Stomach smooth muscle (tissue), 2 donors: Measurements from ENCODE around the gene WWC1.

ENCODE experiments used
- H3K27ac ChIP-seq: one replicate; pipeline ENCODE4 v1.7.0; 2013; ENCODE audit warnings: mild to moderate bottlenecking, low read length, inconsistent platforms
- H3K27me3 ChIP-seq, 2 donors: one replicate each; pipeline ENCODE4 v1.7.0; 2013; ENCODE audit warnings: low read length in 2 of 2; ENCODE audit not compliant: insufficient read depth in 2 of 2, control insufficient read depth in 1 of 2
- H3K36me3 ChIP-seq, 2 donors: one replicate each; pipeline ENCODE4 v1.7.0; 2013; ENCODE audit warnings: low read length in 2 of 2; ENCODE audit not compliant: control insufficient read depth in 2 of 2, insufficient read depth in 2 of 2
- H3K4me1 ChIP-seq: one replicate; pipeline ENCODE4 v1.7.0; 2013; ENCODE audit warnings: low read length; ENCODE audit not compliant: control insufficient read depth, insufficient read depth
- H3K4me3 ChIP-seq, 2 donors: one replicate each; pipeline ENCODE4 v1.7.0; 2013; ENCODE audit warnings: low read length in 2 of 2
- H3K9ac ChIP-seq, 2 donors: one replicate each; pipeline ENCODE4 v1.7.0; 2013; ENCODE audit warnings: low read length in 2 of 2, mild to moderate bottlenecking in 1 of 2
- H3K9me3 ChIP-seq, 2 donors: one replicate each; pipeline ENCODE4 v1.7.0; 2013; ENCODE audit warnings: low read length in 2 of 2; ENCODE audit not compliant: control insufficient read depth in 2 of 2
- donor health status: healthy.
- donor health status: Pancreatic carcinoma.

Gene WWC1

GRCh38 chr5:168353216-168353957 is 61.9 kb downstream of the WWC1 start:
- H3K4me1 ChIP-seq = no peaks in the 10 kb centered on the region
- H3K9ac ChIP-seq = no peak overlapping the region
- no peak overlapping the region for H3K27ac ChIP-seq

GRCh38 chr5:168354397-168354796 is 63.0 kb downstream of the WWC1 start:
- no peaks in the 10 kb centered on the region for H3K4me1 ChIP-seq

More at GRCh38 chr5:168353216-168353957, 61.9 kb downstream of the WWC1 start:
- Histone ChIP-seq H3K27me3 (no peaks in the 10 kb centered on the region), H3K36me3 (no peaks in the 10 kb centered on the region), H3K4me3 (no peak overlapping the region), H3K9me3 (no peaks in the 10 kb centered on the region)

GRCh38 chr5:168356171-168356570 is 64.7 kb downstream of the WWC1 start:
- Histone ChIP-seq H3K9me3 (no peaks in the 10 kb centered on the region), H3K27ac (no peak overlapping the region), H3K27me3 (peaks cover 0 to 2% of the 10 kb centered on the region in 2 donors), H3K9ac (no peak overlapping the region), H3K36me3 (no peaks in the 10 kb centered on the region), H3K4me3 (no peak overlapping the region), H3K4me1 (no peaks in the 10 kb centered on the region)

More at GRCh38 chr5:168354397-168354796, 63.0 kb downstream of the WWC1 start:
- Histone ChIP-seq H3K9me3 (no peaks in the 10 kb centered on the region), H3K27me3 (no peaks in the 10 kb centered on the region), H3K4me3 (no peak overlapping the region), H3K27ac (no peak overlapping the region), H3K36me3 (no peaks in the 10 kb centered on the region), H3K9ac (no peak overlapping the region)

GRCh38 chr5:168356592-168356991 is 65.1 kb downstream of the WWC1 start:
- Histone ChIP-seq H3K27ac (no peak overlapping the region), H3K4me1 (no peaks in the 10 kb centered on the region), H3K4me3 (no peak overlapping the region), H3K9ac (no peak overlapping the region), H3K27me3 (peaks cover 0 to 2% of the 10 kb centered on the region in 2 donors), H3K36me3 (no peaks in the 10 kb centered on the region), H3K9me3 (no peaks in the 10 kb centered on the region)

GRCh38 chr5:168357876-168358275 is 66.4 kb downstream of the WWC1 start:
- Histone ChIP-seq H3K9ac (no peak overlapping the region), H3K4me1 (no peaks in the 10 kb centered on the region), H3K27me3 (peaks cover 0 to 2% of the 10 kb centered on the region in 2 donors), H3K4me3 (no peak overlapping the region), H3K36me3 (no peaks in the 10 kb centered on the region), H3K9me3 (no peaks in the 10 kb centered on the region), H3K27ac (no peak overlapping the region)

- H3K9me3 ChIP-seq = no peaks in the 10 kb centered on the region
- no peaks in the 10 kb centered on the region for H3K4me1 ChIP-seq
- H3K27me3 ChIP-seq = peaks cover 0 to 2% of the 10 kb centered on the region in 2 donors
- H3K4me3 ChIP-seq = no peak overlapping the region
- no peak overlapping the region for H3K27ac ChIP-seq
- H3K9ac ChIP-seq = no peak overlapping the region
- no peaks in the 10 kb centered on the region for H3K36me3 ChIP-seq
These were observed 68.5 kb downstream of the WWC1 start for GRCh38 chr5:168359820-168360460.

GRCh38 chr5:168360521-168361285 is 69.3 kb downstream of the WWC1 start:
- Histone ChIP-seq H3K4me1 (no peaks in the 10 kb centered on the region), H3K9ac (no peak overlapping the region), H3K27ac (no peak overlapping the region), H3K4me3 (no peak overlapping the region), H3K9me3 (no peaks in the 10 kb centered on the region), H3K27me3 (peaks cover 0 to 2% of the 10 kb centered on the region in 2 donors), H3K36me3 (no peaks in the 10 kb centered on the region)

GRCh38 chr5:168362097-168362885 is 70.8 kb downstream of the WWC1 start:
- Histone ChIP-seq H3K9me3 (no peaks in the 10 kb centered on the region), H3K4me1 (no peaks in the 10 kb centered on the region), H3K27me3 (peaks cover 0 to 2% of the 10 kb centered on the region in 2 donors), H3K4me3 (no peak overlapping the region), H3K27ac (no peak overlapping the region), H3K36me3 (no peaks in the 10 kb centered on the region), H3K9ac (no peak overlapping the region)

- Histone ChIP-seq H3K4me3 (no peak overlapping the region), H3K9me3 (no peaks in the 10 kb centered on the region), H3K36me3 (no peaks in the 10 kb centered on the region), H3K27ac (no peak overlapping the region), H3K4me1 (no peaks in the 10 kb centered on the region), H3K9ac (no peak overlapping the region), H3K27me3 (peaks cover 0 to 2% of the 10 kb centered on the region in 2 donors)
These were observed 72.8 kb downstream of the WWC1 start for GRCh38 chr5:168364151-168364661.
